ENCODE data around the gene ACOT13. TPM values are rescaled to one million over a fixed set of nuclear protein-coding genes. Genes with fewer than 3 reads are reported as not detected.
"Not testable (repeated sequence)": the region's sequence is repeated elsewhere in the genome, so short reads cannot be mapped to it uniquely, and the experiment has no call there.

The ACOT13 gene
- total RNA-seq, 1 experiment from 2014 or later, result 33.5 TPM

DNA sequence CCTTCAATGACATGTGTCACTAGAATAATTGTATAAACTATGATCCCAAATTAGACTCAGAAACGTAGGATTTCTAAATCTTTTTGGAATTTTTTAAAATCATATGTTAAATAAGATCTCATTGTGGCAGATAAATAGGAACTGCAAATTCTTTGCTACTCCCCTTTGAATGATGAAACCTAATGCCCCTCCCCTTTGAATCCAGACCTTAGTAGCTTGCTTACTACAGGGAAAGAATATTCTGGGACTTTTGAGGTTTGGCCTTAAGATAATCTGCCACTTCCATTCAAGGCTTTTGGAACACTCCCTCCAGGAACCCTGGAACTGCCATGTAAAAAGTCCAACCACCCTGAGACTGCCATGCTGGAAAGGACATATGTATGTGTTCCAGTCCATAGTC lies 7.3 kb upstream of the ACOT13 start:
- TF ChIP-seq SRF (IDR thresholded peaks at IDR 0.05; ENCODE audit: low read depth), result no peak
- TF ChIP-seq, protein P1, sequence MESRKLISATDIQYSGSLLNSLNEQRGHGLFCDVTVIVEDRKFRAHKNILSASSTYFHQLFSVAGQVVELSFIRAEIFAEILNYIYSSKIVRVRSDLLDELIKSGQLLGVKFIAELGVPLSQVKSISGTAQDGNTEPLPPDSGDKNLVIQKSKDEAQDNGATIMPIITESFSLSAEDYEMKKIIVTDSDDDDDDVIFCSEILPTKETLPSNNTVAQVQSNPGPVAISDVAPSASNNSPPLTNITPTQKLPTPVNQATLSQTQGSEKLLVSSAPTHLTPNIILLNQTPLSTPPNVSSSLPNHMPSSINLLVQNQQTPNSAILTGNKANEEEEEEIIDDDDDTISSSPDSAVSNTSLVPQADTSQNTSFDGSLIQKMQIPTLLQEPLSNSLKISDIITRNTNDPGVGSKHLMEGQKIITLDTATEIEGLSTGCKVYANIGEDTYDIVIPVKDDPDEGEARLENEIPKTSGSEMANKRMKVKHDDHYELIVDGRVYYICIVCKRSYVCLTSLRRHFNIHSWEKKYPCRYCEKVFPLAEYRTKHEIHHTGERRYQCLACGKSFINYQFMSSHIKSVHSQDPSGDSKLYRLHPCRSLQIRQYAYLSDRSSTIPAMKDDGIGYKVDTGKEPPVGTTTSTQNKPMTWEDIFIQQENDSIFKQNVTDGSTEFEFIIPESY (IDR thresholded peaks at IDR 0.05; ENCODE audit: extremely low read depth, insufficient replicate concordance, low read length), result no peak
- intact Hi-C loops (cut with micrococcal nuclease), result no loop called here
- H3K27ac ChIP-seq (ENCODE audit: low read depth, low read length), result no peak overlapping the region
- DNase-seq (ENCODE audit: low read depth, low spot score) (no peak), ATAC-seq (no peak)
- no peak overlapping the region for H3K9ac ChIP-seq (ENCODE audit: low read length)
- H3K4me3 ChIP-seq (replicated peaks in 1 of 2; ENCODE audit: low read depth in 1 of 2, low read length in 2 of 2), result no peak overlapping the region
- peaks cover 20% of the 10 kb centered on the region for H3K79me2 ChIP-seq (ENCODE audit: insufficient read depth, low read length)
- no peaks in the 10 kb centered on the region for H3K9me3 ChIP-seq (ENCODE audit: control insufficient read depth in 1 of 2, insufficient read depth in 1 of 2, low read depth in 1 of 2, low read length in 2 of 2)
- H2AFZ ChIP-seq (ENCODE audit: low read depth, low read length, poor library complexity, severe bottlenecking), result no peak overlapping the region
- BruUV-seq (replicated peaks), result no TSS peak
- ChIA-PET RAD21 (ENCODE audit: low non-redundant PET in 1 of 2, low total read pairs in 2 of 2, uncharacterized antibody in 2 of 2, unreplicated experiment in 2 of 2) (no interaction called here), CTCF (no interaction called here), POLR2A (no interaction called here)
- no peaks in the 10 kb centered on the region for H3K9me2 ChIP-seq (ENCODE audit: insufficient read depth)
- peaks cover 11 to 12% of the 10 kb centered on the region in 2 experiments; a peak in 2 of 4 replicates for H3K36me3 ChIP-seq (ENCODE audit: control insufficient read depth in 1 of 2, insufficient read depth in 2 of 2, low read length in 2 of 2)
- H3K4me2 ChIP-seq (ENCODE audit: low read length), result no peak overlapping the region
- no peaks in the 10 kb centered on the region for H4K20me1 ChIP-seq (ENCODE audit: insufficient read depth)
- no peaks in the 10 kb centered on the region for H3K4me1 ChIP-seq (ENCODE audit: control insufficient read depth in 1 of 2, insufficient read depth in 2 of 2, low read length in 2 of 2)
- no peaks in the 10 kb centered on the region for H3K27me3 ChIP-seq (ENCODE audit: insufficient read depth, low read length)

DNA sequence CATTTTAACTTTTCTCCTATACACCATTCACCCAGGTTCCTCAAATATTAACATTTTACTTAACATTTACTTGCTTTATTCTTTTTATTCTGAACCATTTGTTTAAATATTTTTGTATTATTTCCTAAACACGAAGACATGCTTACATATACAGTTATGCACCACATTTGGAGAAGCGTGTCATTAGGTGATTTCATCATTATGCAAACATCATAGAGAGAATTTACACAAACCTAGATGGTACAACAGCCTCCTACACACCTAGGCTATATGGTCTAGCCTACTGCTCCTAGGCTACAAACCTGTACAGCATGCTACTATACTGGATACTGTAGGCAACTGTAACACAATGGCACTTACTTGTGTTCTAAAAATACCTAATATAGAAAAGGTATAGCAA lies 6.8 kb upstream of the ACOT13 start:
- DNase-seq (ENCODE audit: low read depth, low spot score), result no peak
- no peak for ATAC-seq
- H4K20me1 ChIP-seq (ENCODE audit: insufficient read depth), result no peaks in the 10 kb centered on the region
- H3K27me3 ChIP-seq (ENCODE audit: insufficient read depth, low read length), result no peaks in the 10 kb centered on the region
- intact Hi-C loops (cut with micrococcal nuclease), result no loop called here
- H2AFZ ChIP-seq (ENCODE audit: low read depth, low read length, poor library complexity, severe bottlenecking), result no peak overlapping the region
- H3K36me3 ChIP-seq (ENCODE audit: control insufficient read depth in 1 of 2, insufficient read depth in 2 of 2, low read length in 2 of 2), result peaks cover 11 to 12% of the 10 kb centered on the region in 2 experiments; a peak in 2 of 4 replicates
- no peaks in the 10 kb centered on the region for H3K9me2 ChIP-seq (ENCODE audit: insufficient read depth)
- H3K79me2 ChIP-seq (ENCODE audit: insufficient read depth, low read length), result peaks cover 25% of the 10 kb centered on the region
- no peak overlapping the region for H3K27ac ChIP-seq (ENCODE audit: low read depth, low read length)
- no peak overlapping the region for H3K4me2 ChIP-seq (ENCODE audit: low read length)
- ChIA-PET POLR2A (no interaction called here), CTCF (no interaction called here), RAD21 (ENCODE audit: low non-redundant PET in 1 of 2, low total read pairs in 2 of 2, uncharacterized antibody in 2 of 2, unreplicated experiment in 2 of 2) (no interaction called here)
- peaks cover under 1 to 2% of the 10 kb centered on the region in 2 experiments; a peak in 2 of 4 replicates for H3K4me1 ChIP-seq (ENCODE audit: control insufficient read depth in 1 of 2, insufficient read depth in 2 of 2, low read length in 2 of 2)
- no peaks in the 10 kb centered on the region for H3K9me3 ChIP-seq (ENCODE audit: control insufficient read depth in 1 of 2, insufficient read depth in 1 of 2, low read depth in 1 of 2, low read length in 2 of 2)
- BruUV-seq (replicated peaks), result no TSS peak
- no peak overlapping the region for H3K9ac ChIP-seq (ENCODE audit: low read length)
- H3K4me3 ChIP-seq (replicated peaks in 1 of 2; ENCODE audit: low read depth in 1 of 2, low read length in 2 of 2), result no peak overlapping the region
- TF ChIP-seq POLR2AphosphoS5 (IDR thresholded peaks at IDR 0.05; ENCODE audit: low read depth, low read length), result no peak
- no peak for TF ChIP-seq RAD21 (IDR thresholded peaks at IDR 0.05; ENCODE audit: low read depth)
- TF ChIP-seq EZH2phosphoT487 (IDR thresholded peaks at IDR 0.05; ENCODE audit: borderline replicate concordance), result no peak
- TF ChIP-seq CBX3 (IDR thresholded peaks at IDR 0.05; ENCODE audit: low read depth), result no peak
- TF ChIP-seq YY1 (IDR thresholded peaks at IDR 0.05; ENCODE audit: extremely low read depth, insufficient replicate concordance, low read depth, low read length), result no peak
- TF ChIP-seq EZH2 (IDR thresholded peaks at IDR 0.05), result no peak
- no peak for TF ChIP-seq ZNF274 (IDR thresholded peaks at IDR 0.05; ENCODE audit: low read depth, low read length)

DNA sequence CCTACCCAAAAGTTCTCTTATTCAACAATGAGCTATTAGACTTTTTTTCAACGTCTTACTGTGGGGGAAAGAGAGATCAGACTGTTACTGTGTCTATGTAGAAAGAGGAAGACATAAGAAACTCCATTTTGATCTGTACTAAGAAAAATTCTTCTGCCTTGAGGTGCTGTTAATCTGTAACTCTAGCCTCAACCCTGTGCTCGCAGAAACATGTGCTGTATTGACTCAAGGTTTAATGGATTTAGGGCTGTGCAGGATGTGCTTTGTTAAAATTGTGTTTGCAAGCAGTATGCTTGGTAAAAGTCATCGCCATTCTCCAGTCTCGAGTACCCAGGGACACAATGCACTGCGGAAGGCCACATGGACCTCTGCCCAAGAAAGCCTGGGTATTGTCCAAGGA lies 5.1 kb upstream of the ACOT13 start:
- H2AFZ ChIP-seq (ENCODE audit: low read depth, low read length, poor library complexity, severe bottlenecking); ATAC-seq; DNase-seq (ENCODE audit: low read depth, low spot score); RAD21 ChIA-PET (ENCODE audit: low non-redundant PET in 1 of 2, low total read pairs in 2 of 2, uncharacterized antibody in 2 of 2, unreplicated experiment in 2 of 2); POLR2A ChIA-PET; intact Hi-C loops (cut with micrococcal nuclease); H3K9me2 ChIP-seq (ENCODE audit: insufficient read depth); CTCF ChIA-PET; H4K20me1 ChIP-seq (ENCODE audit: insufficient read depth); H3K27ac ChIP-seq (ENCODE audit: low read depth, low read length); H3K4me3 ChIP-seq (replicated peaks in 1 of 2; ENCODE audit: low read depth in 1 of 2, low read length in 2 of 2); H3K4me1 ChIP-seq (ENCODE audit: control insufficient read depth in 1 of 2, insufficient read depth in 2 of 2, low read length in 2 of 2); H3K9ac ChIP-seq (ENCODE audit: low read length); H3K9me3 ChIP-seq (ENCODE audit: control insufficient read depth in 1 of 2, insufficient read depth in 1 of 2, low read depth in 1 of 2, low read length in 2 of 2); H3K27me3 ChIP-seq (ENCODE audit: insufficient read depth, low read length); BruUV-seq (replicated peaks); H3K4me2 ChIP-seq (ENCODE audit: low read length): not testable (repeated sequence)
- H3K79me2 ChIP-seq (ENCODE audit: insufficient read depth, low read length), result peaks cover 36% of the 10 kb centered on the region
- H3K36me3 ChIP-seq (ENCODE audit: control insufficient read depth in 1 of 2, insufficient read depth in 2 of 2, low read length in 2 of 2), result peaks cover 11 to 12% of the 10 kb centered on the region in 2 experiments; a peak in 2 of 4 replicates
